ENCODE results near the gene ATG7. TPM values are rescaled to one million over a fixed set of nuclear protein-coding genes. Genes with fewer than 3 reads are reported as not detected.
A peak's percentile ranks its signal among the peaks of the same experiment; 100 is the strongest.

Gene ATG7
- total RNA-seq, 1 experiment from 2014 or later, result 36.0 TPM

GRCh38 chr3:11382146-11382745, 110.0 kb downstream of the ATG7 start:
- in situ Hi-C loops (cut with HindIII; ENCODE audit: low pct_unique_long_range_greater_than_20kb, low sequenced_read_pairs), result no loop called here
- H3K9me3 ChIP-seq (ENCODE audit: control insufficient read depth, insufficient read depth, low read depth, low read length), result no peaks in the 10 kb centered on the region
- H3K27me3 ChIP-seq (ENCODE audit: control insufficient read depth, insufficient read depth, low read length), result no peaks in the 10 kb centered on the region
- H3K36me3 ChIP-seq (ENCODE audit: control insufficient read depth, insufficient read depth, low read length), result peaks cover 5% of the 10 kb centered on the region; the same call in 1 of the 2 replicates
- H3K4me1 ChIP-seq (ENCODE audit: control insufficient read depth, insufficient read depth, low read length), result peaks cover 34% of the 10 kb centered on the region
- no peak overlapping the region for H3K4me3 ChIP-seq (ENCODE audit: low read depth in 2 of 2, low read length in 2 of 2)
- ChIA-PET POLR2A (no interaction called here), CTCF (interaction anchor here (0.7 kb wide), 1 partner anchor 269 kb away, joined by 7 read pairs; no protein-coding TSS in a partner anchor)
- intact Hi-C loops (cut with micrococcal nuclease; ENCODE audit: unreplicated experiment), result no loop called here
- ATAC-seq (no peak), DNase-seq (ENCODE audit: low read depth, low spot score) (no peak)
- BruUV-seq (replicated peaks), result no TSS peak
- H3K27ac ChIP-seq (ENCODE audit: low read length), result peak overlapping the region; percentile 92; the same call in 1 of the 2 replicates
- TF ChIP-seq, protein P1, sequence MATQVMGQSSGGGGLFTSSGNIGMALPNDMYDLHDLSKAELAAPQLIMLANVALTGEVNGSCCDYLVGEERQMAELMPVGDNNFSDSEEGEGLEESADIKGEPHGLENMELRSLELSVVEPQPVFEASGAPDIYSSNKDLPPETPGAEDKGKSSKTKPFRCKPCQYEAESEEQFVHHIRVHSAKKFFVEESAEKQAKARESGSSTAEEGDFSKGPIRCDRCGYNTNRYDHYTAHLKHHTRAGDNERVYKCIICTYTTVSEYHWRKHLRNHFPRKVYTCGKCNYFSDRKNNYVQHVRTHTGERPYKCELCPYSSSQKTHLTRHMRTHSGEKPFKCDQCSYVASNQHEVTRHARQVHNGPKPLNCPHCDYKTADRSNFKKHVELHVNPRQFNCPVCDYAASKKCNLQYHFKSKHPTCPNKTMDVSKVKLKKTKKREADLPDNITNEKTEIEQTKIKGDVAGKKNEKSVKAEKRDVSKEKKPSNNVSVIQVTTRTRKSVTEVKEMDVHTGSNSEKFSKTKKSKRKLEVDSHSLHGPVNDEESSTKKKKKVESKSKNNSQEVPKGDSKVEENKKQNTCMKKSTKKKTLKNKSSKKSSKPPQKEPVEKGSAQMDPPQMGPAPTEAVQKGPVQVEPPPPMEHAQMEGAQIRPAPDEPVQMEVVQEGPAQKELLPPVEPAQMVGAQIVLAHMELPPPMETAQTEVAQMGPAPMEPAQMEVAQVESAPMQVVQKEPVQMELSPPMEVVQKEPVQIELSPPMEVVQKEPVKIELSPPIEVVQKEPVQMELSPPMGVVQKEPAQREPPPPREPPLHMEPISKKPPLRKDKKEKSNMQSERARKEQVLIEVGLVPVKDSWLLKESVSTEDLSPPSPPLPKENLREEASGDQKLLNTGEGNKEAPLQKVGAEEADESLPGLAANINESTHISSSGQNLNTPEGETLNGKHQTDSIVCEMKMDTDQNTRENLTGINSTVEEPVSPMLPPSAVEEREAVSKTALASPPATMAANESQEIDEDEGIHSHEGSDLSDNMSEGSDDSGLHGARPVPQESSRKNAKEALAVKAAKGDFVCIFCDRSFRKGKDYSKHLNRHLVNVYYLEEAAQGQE (IDR thresholded peaks at IDR 0.05; ENCODE audit: insufficient read depth in 1 of 2, low read depth in 2 of 2, low read length in 1 of 2), result no peak
- TF ChIP-seq TCF7L2 (IDR thresholded peaks at IDR 0.05; ENCODE audit: low read depth, low read length), result no peak
- TF ChIP-seq CTCF (IDR thresholded peaks at IDR 0.05), result no peak
- no peak for TF ChIP-seq SIN3A (IDR thresholded peaks at IDR 0.05; ENCODE audit: borderline replicate concordance, insufficient read depth, low read depth, low read length)
- no peak for TF ChIP-seq POLR2AphosphoS5 (IDR thresholded peaks at IDR 0.05; ENCODE audit: low read depth, low read length)

DNA sequence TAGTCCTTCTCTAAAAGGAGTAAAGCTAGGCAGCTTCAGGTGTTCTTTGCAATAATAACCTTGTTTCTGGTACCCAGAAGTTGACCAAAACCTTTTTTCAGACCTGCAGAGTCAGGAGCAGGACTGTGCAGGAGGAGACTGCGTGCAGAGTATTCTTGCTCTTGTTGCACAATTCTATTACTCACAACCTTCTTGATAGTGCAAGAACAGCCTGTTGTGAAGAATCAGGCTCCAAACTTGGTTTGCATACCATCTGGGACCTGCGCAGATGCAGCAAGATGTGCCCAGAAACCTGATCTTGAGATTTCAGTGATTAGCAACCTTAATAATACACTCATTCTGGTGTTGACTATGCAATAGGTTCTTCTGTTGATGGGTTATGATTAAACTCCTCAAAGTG, 111.9 kb downstream of the ATG7 start:
- Histone ChIP-seq H3K9me3 (ENCODE audit: control insufficient read depth, insufficient read depth, low read depth, low read length) (no peaks in the 10 kb centered on the region), H3K4me1 (ENCODE audit: control insufficient read depth, insufficient read depth, low read length) (peaks cover 34% of the 10 kb centered on the region), H3K27me3 (ENCODE audit: control insufficient read depth, insufficient read depth, low read length) (no peaks in the 10 kb centered on the region), H3K4me3 (ENCODE audit: low read depth in 2 of 2, low read length in 2 of 2) (no peak overlapping the region), H3K36me3 (ENCODE audit: control insufficient read depth, insufficient read depth, low read length) (peaks cover 5% of the 10 kb centered on the region; the same call in 1 of the 2 replicates), H3K27ac (ENCODE audit: low read length) (peak overlapping the region; percentile 92)
- no TSS peak for BruUV-seq (replicated peaks)
- ChIA-PET POLR2A (no interaction called here), CTCF (interaction anchor here (0.5 kb wide), 1 partner anchor 155 kb away, joined by 4 read pairs; no protein-coding TSS in a partner anchor)
- intact Hi-C loops (cut with micrococcal nuclease; ENCODE audit: unreplicated experiment), result no loop called here
- in situ Hi-C loops (cut with HindIII; ENCODE audit: low pct_unique_long_range_greater_than_20kb, low sequenced_read_pairs), result no loop called here
- DNase-seq (ENCODE audit: low read depth, low spot score) (no peak), ATAC-seq (no peak)
- TF ChIP-seq, protein P1 (IDR thresholded peaks at IDR 0.05; ENCODE audit: insufficient read depth in 1 of 2, low read depth in 2 of 2, low read length in 1 of 2), result no peak
- TF ChIP-seq SIN3A (IDR thresholded peaks at IDR 0.05; ENCODE audit: borderline replicate concordance, insufficient read depth, low read depth, low read length), result no peak
- no peak for TF ChIP-seq CTCF (IDR thresholded peaks at IDR 0.05)
- no peak for TF ChIP-seq POLR2AphosphoS5 (IDR thresholded peaks at IDR 0.05; ENCODE audit: low read depth, low read length)
- TF ChIP-seq TCF7L2 (IDR thresholded peaks at IDR 0.05; ENCODE audit: low read depth, low read length), result no peak
